Natural killer cell (primary cell): Measurements from ENCODE around the gene CISD3. TPM values are rescaled to one million over a fixed set of nuclear protein-coding genes. Genes with fewer than 3 reads are reported as not detected.

Experiments
- ATAC-seq, 3 donors: fragments of 150-1000 bp in 2 of 3; fragments of 200-7000 bp in 1 of 3; cut with Tn5 transposase; 1 replicate in 1 of 3; 2 replicates in 2 of 3; pipeline ENCODE4 v1.10.0; 2021; ENCODE audit warnings: mild to moderate bottlenecking in 2 of 3, moderate library complexity in 2 of 3
- DNase-seq, 2 donors: peaks; one replicate each; pipeline versions ENCODE4 v3.0.0 to v3.0.0-alpha.2; 2013 to 2021; ENCODE audit warnings: mixed read lengths in 1 of 2
- H3K27ac ChIP-seq: one replicate; pipeline ENCODE4 v1.5.1; 2013; ENCODE audit warnings: mild to moderate bottlenecking, low read length
- H3K27me3 ChIP-seq: one replicate; pipeline ENCODE4 v1.6.1; 2013; ENCODE audit warnings: low read length; ENCODE audit not compliant: control insufficient read depth, insufficient read depth
- H3K36me3 ChIP-seq: one replicate; pipeline ENCODE4 v1.6.1; 2013; ENCODE audit warnings: low read length; ENCODE audit not compliant: control insufficient read depth, insufficient read depth
- H3K4me1 ChIP-seq: one replicate; pipeline ENCODE4 v1.6.1; 2013; ENCODE audit warnings: low read length; ENCODE audit not compliant: control insufficient read depth, insufficient read depth
- H3K4me3 ChIP-seq: one replicate; pipeline ENCODE4 v1.5.1; 2013; ENCODE audit warnings: low read length
- H3K9me3 ChIP-seq: one replicate; pipeline ENCODE4 v1.6.1; 2013; ENCODE audit warnings: low read length; ENCODE audit not compliant: control insufficient read depth, insufficient read depth
- H3K27ac Mint-ChIP-seq, 2 donors: one replicate each; pipeline ENCODE4 v1.8.0; 2022; ENCODE audit warnings: mild to moderate bottlenecking in 2 of 2, mixed read lengths in 2 of 2, moderate library complexity in 1 of 2
- H3K27me3 Mint-ChIP-seq, 2 donors: one replicate each; pipeline ENCODE4 v1.8.0; 2022; ENCODE audit warnings: low read depth in 2 of 2, mixed read lengths in 2 of 2
- H3K36me3 Mint-ChIP-seq: one replicate; pipeline ENCODE4 v1.8.0; 2022; ENCODE audit warnings: mixed read lengths
- H3K4me1 Mint-ChIP-seq, 2 donors: one replicate each; pipeline ENCODE4 v1.8.0; 2022; ENCODE audit warnings: mixed read lengths in 2 of 2
- H3K4me3 Mint-ChIP-seq: one replicate; pipeline ENCODE4 v1.8.0; 2022; ENCODE audit warnings: mild to moderate bottlenecking, moderate library complexity, mixed read lengths
- H3K9me3 Mint-ChIP-seq, 2 donors: one replicate each; pipeline ENCODE4 v1.8.0; 2022; ENCODE audit warnings: mixed read lengths in 2 of 2
- CTCF ChIP-seq: fragments of 200-600 bp; IDR thresholded peaks from one replicate; pipeline ENCODE4 v1.8.0; 2022; ENCODE audit warnings: antibody characterized with exemption
- WGBS: methylation state at CpG from one replicate; pipeline ENCODE4 v1.1.7; 2013; ENCODE audit warnings: missing lambda C conversion rate; ENCODE audit not compliant: insufficient coverage; 5-methylcytosine and 5-hydroxymethylcytosine counted together
- intact Hi-C: fragments of 100-400 bp; cut with micrococcal nuclease; formaldehyde crosslinking; loops from one replicate; pipeline ENCODE4 v1.14.2; 2022
- total RNA-seq, 4 donors: library from RNA; stranded (reverse); fragments of 120-200 nt in 1 of 4; gene quantifications; one replicate each; pipeline versions ENCODE4 v1.2.3 to v1.2.4, GENCODE V29; 2013 to 2022

CISD3 gene
- total RNA-seq, 3 donors from 2014 or later (not counting 1 experiment from before 2014, with no cell fraction given), result 32.6 to 37.4 (median 33.9) TPM

DNA sequence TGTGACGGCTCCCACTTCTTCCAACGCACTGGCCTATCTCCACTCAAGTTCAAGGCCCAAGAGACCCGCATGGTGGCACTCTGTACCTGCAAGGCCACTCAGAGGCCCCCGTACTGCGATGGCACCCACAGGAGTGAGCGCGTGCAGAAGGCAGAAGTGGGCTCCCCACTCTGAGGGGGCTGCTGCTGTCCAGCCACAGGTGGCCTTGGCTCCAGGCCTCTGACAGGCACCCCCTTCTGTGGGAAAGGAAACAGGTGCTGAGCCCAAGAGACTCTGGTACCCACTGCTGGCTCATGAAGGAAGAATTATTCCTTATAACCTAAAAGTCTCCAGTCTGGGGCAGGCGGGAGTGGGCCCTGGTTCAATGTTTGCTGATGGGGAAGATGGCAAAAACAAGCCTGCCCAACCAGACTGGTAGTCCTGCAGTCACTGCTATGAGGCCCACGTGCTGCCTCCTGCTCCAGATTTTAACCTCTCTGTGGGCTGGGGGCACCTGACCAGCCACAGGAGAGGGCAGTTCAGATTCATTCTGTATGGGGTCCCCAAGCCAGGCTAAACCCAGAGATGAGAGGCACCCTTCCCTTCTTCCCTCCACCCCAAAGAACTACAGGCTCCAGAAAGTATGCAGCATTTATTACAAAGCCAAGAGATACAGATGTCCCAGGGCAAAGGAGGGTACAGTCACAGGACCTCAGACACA is 3.3 kb downstream of the CISD3 start:
- no peak for TF ChIP-seq CTCF
- Mint-ChIP-seq H3K4me1 (peaks cover 57 to 67% of the 10 kb centered on the region in 2 donors), H3K9me3 (no peaks in the 10 kb centered on the region), H3K36me3 (no peaks in the 10 kb centered on the region), H3K4me3 (peak overlapping the region; percentile 57), H3K27me3 (no peaks in the 10 kb centered on the region), H3K27ac (peak overlapping the region; percentile 89 to 93)
- Histone ChIP-seq H3K27ac (no peak overlapping the region), H3K36me3 (peaks cover 2% of the 10 kb centered on the region), H3K27me3 (no peaks in the 10 kb centered on the region), H3K9me3 (no peaks in the 10 kb centered on the region), H3K4me3 (no peak overlapping the region), H3K4me1 (peaks cover 54% of the 10 kb centered on the region)
- no peak for ATAC-seq
- WGBS, result 77% methylated on average over 9 of the region's 9 CpGs
- DNase-seq, result no peak
- intact Hi-C loops, result no loop called here

- TF ChIP-seq CTCF, result no peak
- H3K27me3 Mint-ChIP-seq, result no peaks in the 10 kb centered on the region
- H3K27ac ChIP-seq, result no peak overlapping the region
- ATAC-seq (no peak), DNase-seq (peak in 1 of 2 donors; percentile 67)
- no peaks in the 10 kb centered on the region for H3K9me3 Mint-ChIP-seq
- no peaks in the 10 kb centered on the region for H3K9me3 ChIP-seq
- peaks cover 49 to 59% of the 10 kb centered on the region in 2 donors for H3K4me1 Mint-ChIP-seq
- 81% methylated on average over 11 of the region's 15 CpGs for WGBS
- peaks cover 2% of the 10 kb centered on the region for H3K36me3 ChIP-seq
- peak overlapping the region; percentile 89 to 93 for H3K27ac Mint-ChIP-seq
- no peaks in the 10 kb centered on the region for H3K27me3 ChIP-seq
- H3K4me3 Mint-ChIP-seq, result peak overlapping the region; percentile 7
- no peak overlapping the region for H3K4me3 ChIP-seq
- peaks cover 45% of the 10 kb centered on the region for H3K4me1 ChIP-seq
- H3K36me3 Mint-ChIP-seq, result no peaks in the 10 kb centered on the region
- intact Hi-C loops, result no loop called here
Observed at GRCh38 chr17:38733982-38734973, 4.1 kb downstream of the CISD3 start.

- Mint-ChIP-seq H3K27me3 (no peaks in the 10 kb centered on the region), H3K4me1 (peaks cover 46 to 53% of the 10 kb centered on the region in 2 donors), H3K9me3 (no peaks in the 10 kb centered on the region), H3K27ac (peak overlapping the region; percentile 89 to 93), H3K4me3 (no peak overlapping the region), H3K36me3 (no peaks in the 10 kb centered on the region)
- no peak overlapping the region for H3K27ac ChIP-seq
- DNase-seq, result peak; percentile 78 to 85
- peak; percentile 94 for TF ChIP-seq CTCF
- H3K9me3 ChIP-seq, result no peaks in the 10 kb centered on the region
- H3K36me3 ChIP-seq, result peaks cover 2% of the 10 kb centered on the region
- H3K4me3 ChIP-seq, result no peak overlapping the region
- intact Hi-C loops, result loop anchor here (1.0 kb wide), 2 partner anchors 58 to 177 kb away; no protein-coding TSS in a partner anchor
- peaks cover 39% of the 10 kb centered on the region for H3K4me1 ChIP-seq
- ATAC-seq, result peak in 2 of 3 donors; percentile 52 to 59
- no peaks in the 10 kb centered on the region for H3K27me3 ChIP-seq
- WGBS, result 54% methylated on average over 23 of the region's 23 CpGs
Observed at GRCh38 chr17:38735161-38735997, 5.2 kb downstream of the CISD3 start.
